ENCODE results near the gene REG4.
"Not testable (repeated sequence)": the region's sequence is repeated elsewhere in the genome, so short reads cannot be mapped to it uniquely, and the experiment has no call there.

Gene REG4

DNA sequence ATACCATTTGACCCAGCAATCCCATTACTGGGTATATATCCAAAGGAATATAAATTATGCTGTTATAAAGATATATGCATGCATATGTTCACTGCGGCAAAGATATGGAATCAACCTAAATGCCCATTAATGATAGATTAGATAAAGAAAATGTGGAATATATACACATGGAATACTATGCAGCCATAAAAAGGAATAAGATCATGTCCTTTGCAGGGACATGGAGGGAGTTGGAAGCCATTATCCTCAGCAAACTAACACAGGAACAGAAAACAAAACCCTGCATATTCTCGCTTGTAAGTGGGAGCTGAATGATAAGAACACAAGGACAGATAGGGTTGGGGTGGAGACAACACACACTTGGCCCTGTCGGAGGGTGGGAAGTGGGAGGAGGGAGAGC lies 19.8 kb upstream of the REG4 start:
- no peaks in the 10 kb centered on the region for H3K27me3 ChIP-seq (replicated peaks; ENCODE audit: control insufficient read depth, insufficient read depth, low read length, poor library complexity, severe bottlenecking)
- no peaks in the 10 kb centered on the region for H3K4me1 ChIP-seq (ENCODE audit: control insufficient read depth, insufficient read depth, low read length, poor library complexity, severe bottlenecking)
- no peak overlapping the region for H3K4me3 ChIP-seq (ENCODE audit: insufficient read depth, low read depth, low read length, poor library complexity, severe bottlenecking)
- H3K9me3 ChIP-seq (ENCODE audit: control insufficient read depth, low read length): no peaks in the 10 kb centered on the region
- H3K36me3 ChIP-seq (ENCODE audit: control insufficient read depth, insufficient read depth, low read length): no peaks in the 10 kb centered on the region
- H3K27ac ChIP-seq (ENCODE audit: insufficient read depth, low read length, poor library complexity, severe bottlenecking): no peak overlapping the region
- no peak for DNase-seq

DNA sequence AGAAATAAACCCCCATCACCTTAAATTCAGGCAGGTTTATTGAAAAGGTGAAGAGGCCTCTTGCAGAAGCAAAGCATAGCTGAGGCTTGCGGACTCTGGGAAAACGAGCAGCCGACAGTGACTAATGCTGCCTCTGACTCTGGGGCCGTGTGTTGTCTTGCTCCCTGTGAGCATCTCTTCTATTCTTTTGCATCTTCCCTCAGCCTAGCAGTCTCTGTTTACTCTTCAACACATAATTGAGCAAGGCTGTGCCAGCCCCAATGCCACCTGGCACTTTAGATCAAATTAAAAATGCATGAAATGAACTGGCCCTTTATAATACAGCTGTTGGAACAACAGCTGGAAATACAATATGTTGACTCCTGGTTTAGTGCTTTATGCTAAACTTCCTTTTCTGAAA lies 18.4 kb upstream of the REG4 start:
- DNase-seq: no peak
- no peaks in the 10 kb centered on the region for H3K27me3 ChIP-seq (replicated peaks; ENCODE audit: control insufficient read depth, insufficient read depth, low read length, poor library complexity, severe bottlenecking)
- H3K4me3 ChIP-seq (ENCODE audit: insufficient read depth, low read depth, low read length, poor library complexity, severe bottlenecking): no peak overlapping the region
- no peaks in the 10 kb centered on the region for H3K4me1 ChIP-seq (ENCODE audit: control insufficient read depth, insufficient read depth, low read length, poor library complexity, severe bottlenecking)
- H3K27ac ChIP-seq (ENCODE audit: insufficient read depth, low read length, poor library complexity, severe bottlenecking): no peak overlapping the region
- H3K9me3 ChIP-seq (ENCODE audit: control insufficient read depth, low read length): no peaks in the 10 kb centered on the region
- no peaks in the 10 kb centered on the region for H3K36me3 ChIP-seq (ENCODE audit: control insufficient read depth, insufficient read depth, low read length)

DNA sequence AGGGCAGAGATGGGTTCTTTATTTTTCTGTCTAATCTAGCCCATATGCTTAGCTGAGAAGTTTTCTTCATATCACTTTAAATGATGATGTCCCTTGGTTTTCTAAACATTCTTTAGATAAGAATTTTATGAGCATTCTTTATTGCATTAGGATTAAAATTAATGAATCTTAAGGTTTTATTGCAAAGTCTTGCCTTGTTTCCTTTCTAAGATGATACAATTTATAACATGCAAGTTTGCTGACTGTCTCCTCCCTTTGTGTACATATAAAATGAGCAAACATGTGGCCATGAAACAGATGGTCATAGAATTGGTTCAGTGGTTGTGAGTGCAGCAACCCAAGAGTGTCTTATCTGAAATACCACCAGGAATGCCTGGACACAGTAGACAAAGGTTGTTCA lies 17.7 kb upstream of the REG4 start:
- H3K4me1 ChIP-seq (ENCODE audit: control insufficient read depth, insufficient read depth, low read length, poor library complexity, severe bottlenecking): not testable (repeated sequence)

DNA sequence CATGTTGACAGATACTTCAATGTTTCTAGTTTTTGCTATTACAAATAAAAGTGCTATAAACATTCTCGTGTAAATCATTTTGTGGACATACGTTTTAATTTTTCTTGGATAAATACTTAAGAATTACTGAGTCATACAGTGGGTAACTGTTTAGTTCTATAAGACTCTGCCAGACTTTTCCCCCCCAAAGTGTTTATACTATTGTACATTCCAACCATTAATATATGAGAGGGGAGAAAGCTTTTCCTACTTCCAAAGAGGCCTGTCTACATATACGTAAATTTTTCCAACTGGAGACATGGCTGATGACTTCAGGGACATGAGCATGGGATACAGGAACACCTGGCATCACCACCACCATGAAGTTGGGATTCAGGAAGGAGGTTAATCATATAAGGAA lies 17.0 kb upstream of the REG4 start:
- no peak for DNase-seq
- H3K4me3 ChIP-seq (ENCODE audit: insufficient read depth, low read depth, low read length, poor library complexity, severe bottlenecking): no peak overlapping the region
- H3K27me3 ChIP-seq (replicated peaks; ENCODE audit: control insufficient read depth, insufficient read depth, low read length, poor library complexity, severe bottlenecking): no peaks in the 10 kb centered on the region
- H3K4me1 ChIP-seq (ENCODE audit: control insufficient read depth, insufficient read depth, low read length, poor library complexity, severe bottlenecking): no peaks in the 10 kb centered on the region
- H3K9me3 ChIP-seq (ENCODE audit: control insufficient read depth, low read length): no peaks in the 10 kb centered on the region
- no peaks in the 10 kb centered on the region for H3K36me3 ChIP-seq (ENCODE audit: control insufficient read depth, insufficient read depth, low read length)
- H3K27ac ChIP-seq (ENCODE audit: insufficient read depth, low read length, poor library complexity, severe bottlenecking): no peak overlapping the region

More for the DNA sequence above, 17.7 kb upstream of the REG4 start:
- not testable (repeated sequence) for H3K27me3 ChIP-seq (replicated peaks; ENCODE audit: control insufficient read depth, insufficient read depth, low read length, poor library complexity, severe bottlenecking); H3K4me3 ChIP-seq (ENCODE audit: insufficient read depth, low read depth, low read length, poor library complexity, severe bottlenecking); H3K27ac ChIP-seq (ENCODE audit: insufficient read depth, low read length, poor library complexity, severe bottlenecking); DNase-seq; H3K9me3 ChIP-seq (ENCODE audit: control insufficient read depth, low read length); H3K36me3 ChIP-seq (ENCODE audit: control insufficient read depth, insufficient read depth, low read length)

DNA sequence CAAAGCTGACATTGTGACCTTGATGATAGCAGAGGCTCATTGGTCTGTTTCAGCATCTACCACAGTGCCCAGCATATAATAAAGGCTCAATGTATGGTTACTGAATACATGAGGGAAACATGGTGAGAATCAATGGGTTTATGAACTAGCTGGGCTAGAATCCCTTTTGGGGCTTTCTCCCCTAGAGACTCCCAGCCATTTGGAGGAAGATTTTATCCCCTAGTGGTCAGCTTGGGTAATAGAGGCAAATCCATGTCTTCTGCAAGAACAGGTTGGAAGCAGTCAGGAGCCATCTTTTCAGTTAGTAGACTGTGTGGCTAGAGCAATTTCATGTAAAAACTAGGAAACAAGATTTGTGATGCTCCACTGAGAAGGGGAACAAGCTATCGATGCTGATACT lies 15.8 kb upstream of the REG4 start:
- no peaks in the 10 kb centered on the region for H3K4me1 ChIP-seq (ENCODE audit: control insufficient read depth, insufficient read depth, low read length, poor library complexity, severe bottlenecking)
- H3K9me3 ChIP-seq (ENCODE audit: control insufficient read depth, low read length): no peaks in the 10 kb centered on the region
- H3K4me3 ChIP-seq (ENCODE audit: insufficient read depth, low read depth, low read length, poor library complexity, severe bottlenecking): no peak overlapping the region
- no peak overlapping the region for H3K27ac ChIP-seq (ENCODE audit: insufficient read depth, low read length, poor library complexity, severe bottlenecking)
- H3K27me3 ChIP-seq (replicated peaks; ENCODE audit: control insufficient read depth, insufficient read depth, low read length, poor library complexity, severe bottlenecking): no peaks in the 10 kb centered on the region
- H3K36me3 ChIP-seq (ENCODE audit: control insufficient read depth, insufficient read depth, low read length): no peaks in the 10 kb centered on the region
- no peak for DNase-seq

DNA sequence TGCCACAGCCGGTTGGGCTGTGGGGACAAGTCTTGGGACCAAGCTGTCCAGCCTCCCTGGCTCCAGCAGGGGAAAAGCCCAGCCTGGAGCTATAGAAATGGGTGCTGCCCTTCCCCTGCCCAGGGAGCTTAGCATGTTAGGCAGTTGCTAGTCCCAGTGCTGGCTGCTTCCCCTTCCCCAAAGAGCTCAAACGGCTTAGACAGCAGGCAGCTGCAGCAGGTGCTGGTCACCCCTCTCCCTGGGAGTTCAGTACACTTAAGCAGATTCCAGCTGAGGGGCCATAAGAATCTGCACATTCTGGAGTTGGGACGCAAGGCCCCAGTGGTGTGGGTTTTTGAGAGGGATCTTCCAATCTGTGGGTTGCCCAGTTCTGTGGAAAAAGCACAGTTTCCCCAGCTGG lies 11.1 kb upstream of the REG4 start:
- Histone ChIP-seq H3K4me1 (ENCODE audit: control insufficient read depth, insufficient read depth, low read length, poor library complexity, severe bottlenecking) (no peaks in the 10 kb centered on the region), H3K27me3 (replicated peaks; ENCODE audit: control insufficient read depth, insufficient read depth, low read length, poor library complexity, severe bottlenecking) (no peaks in the 10 kb centered on the region), H3K9me3 (ENCODE audit: control insufficient read depth, low read length) (no peaks in the 10 kb centered on the region), H3K36me3 (ENCODE audit: control insufficient read depth, insufficient read depth, low read length) (no peaks in the 10 kb centered on the region), H3K4me3 (ENCODE audit: insufficient read depth, low read depth, low read length, poor library complexity, severe bottlenecking) (no peak overlapping the region), H3K27ac (ENCODE audit: insufficient read depth, low read length, poor library complexity, severe bottlenecking) (no peak overlapping the region)
- no peak for DNase-seq

DNA sequence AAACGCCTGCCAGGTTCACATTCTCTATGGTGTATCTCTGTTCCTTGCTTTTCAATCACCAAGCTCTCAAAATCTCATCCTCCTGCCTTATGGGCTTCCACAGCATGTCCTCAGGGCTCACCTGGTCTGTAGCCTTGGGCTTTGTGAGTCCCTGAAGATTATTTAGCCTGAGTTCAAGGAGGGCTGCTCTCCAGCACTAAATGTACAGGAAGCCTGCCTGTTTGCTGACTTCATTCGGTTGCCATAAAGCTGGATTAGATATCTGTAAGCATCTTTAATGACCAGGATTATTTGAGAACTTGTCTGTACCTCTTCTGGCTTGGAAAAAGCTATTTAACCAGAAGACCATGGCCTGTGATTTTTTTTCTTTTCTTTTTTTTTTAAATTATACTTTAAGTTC lies 6.9 kb upstream of the REG4 start:
- no peak for DNase-seq
- no peaks in the 10 kb centered on the region for H3K36me3 ChIP-seq (ENCODE audit: control insufficient read depth, insufficient read depth, low read length)
- no peaks in the 10 kb centered on the region for H3K27me3 ChIP-seq (replicated peaks; ENCODE audit: control insufficient read depth, insufficient read depth, low read length, poor library complexity, severe bottlenecking)
- no peak overlapping the region for H3K4me3 ChIP-seq (ENCODE audit: insufficient read depth, low read depth, low read length, poor library complexity, severe bottlenecking)
- H3K27ac ChIP-seq (ENCODE audit: insufficient read depth, low read length, poor library complexity, severe bottlenecking): no peak overlapping the region
- no peaks in the 10 kb centered on the region for H3K4me1 ChIP-seq (ENCODE audit: control insufficient read depth, insufficient read depth, low read length, poor library complexity, severe bottlenecking)
- H3K9me3 ChIP-seq (ENCODE audit: control insufficient read depth, low read length): no peaks in the 10 kb centered on the region

DNA sequence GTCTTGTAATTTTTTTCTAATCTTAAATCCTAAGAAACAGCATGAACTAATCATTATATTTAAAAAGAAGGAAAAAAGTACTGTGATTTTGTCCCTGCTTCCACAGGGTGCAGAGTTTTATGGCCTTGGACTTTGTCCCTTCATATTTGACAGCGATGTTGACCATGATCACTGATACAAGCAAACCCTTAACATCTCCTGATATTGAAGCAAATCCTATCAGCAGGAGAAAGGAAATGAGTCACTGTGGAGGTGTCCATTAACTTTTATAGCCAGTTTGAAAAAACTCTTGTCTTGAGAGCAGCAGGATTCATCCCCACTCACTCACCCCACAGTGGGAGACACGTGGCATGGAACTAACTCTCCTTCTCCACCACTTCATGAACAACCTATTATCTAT lies 5.1 kb upstream of the REG4 start:
- Histone ChIP-seq H3K27ac (ENCODE audit: insufficient read depth, low read length, poor library complexity, severe bottlenecking) (no peak overlapping the region), H3K4me1 (ENCODE audit: control insufficient read depth, insufficient read depth, low read length, poor library complexity, severe bottlenecking) (no peaks in the 10 kb centered on the region), H3K4me3 (ENCODE audit: insufficient read depth, low read depth, low read length, poor library complexity, severe bottlenecking) (no peak overlapping the region), H3K27me3 (replicated peaks; ENCODE audit: control insufficient read depth, insufficient read depth, low read length, poor library complexity, severe bottlenecking) (no peaks in the 10 kb centered on the region), H3K9me3 (ENCODE audit: control insufficient read depth, low read length) (no peaks in the 10 kb centered on the region), H3K36me3 (ENCODE audit: control insufficient read depth, insufficient read depth, low read length) (no peaks in the 10 kb centered on the region)
- no peak for DNase-seq

DNA sequence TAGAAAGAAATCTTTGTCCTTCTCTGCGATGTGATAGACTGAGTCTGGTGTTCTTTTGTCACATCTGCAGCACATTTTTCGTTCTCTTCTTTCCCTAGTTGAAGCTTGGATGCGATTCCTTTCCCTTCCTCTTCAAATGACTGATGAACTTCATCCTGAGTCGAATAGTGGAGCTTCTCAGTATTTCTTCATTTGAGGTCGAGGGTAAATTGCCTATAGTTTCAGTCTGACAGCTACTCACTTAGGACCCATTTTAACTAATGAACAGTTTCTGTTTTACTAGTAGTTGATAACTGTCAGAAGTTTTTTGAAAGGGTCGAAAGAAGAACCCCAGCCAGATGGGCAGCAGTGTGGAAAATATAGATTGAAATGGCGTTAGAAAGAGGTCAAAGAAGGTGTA lies 4.7 kb upstream of the REG4 start:
- no peak overlapping the region for H3K27ac ChIP-seq (ENCODE audit: insufficient read depth, low read length, poor library complexity, severe bottlenecking)
- H3K9me3 ChIP-seq (ENCODE audit: control insufficient read depth, low read length): no peaks in the 10 kb centered on the region
- no peak overlapping the region for H3K4me3 ChIP-seq (ENCODE audit: insufficient read depth, low read depth, low read length, poor library complexity, severe bottlenecking)
- no peaks in the 10 kb centered on the region for H3K27me3 ChIP-seq (replicated peaks; ENCODE audit: control insufficient read depth, insufficient read depth, low read length, poor library complexity, severe bottlenecking)
- no peaks in the 10 kb centered on the region for H3K36me3 ChIP-seq (ENCODE audit: control insufficient read depth, insufficient read depth, low read length)
- no peaks in the 10 kb centered on the region for H3K4me1 ChIP-seq (ENCODE audit: control insufficient read depth, insufficient read depth, low read length, poor library complexity, severe bottlenecking)
- no peak for DNase-seq

DNA sequence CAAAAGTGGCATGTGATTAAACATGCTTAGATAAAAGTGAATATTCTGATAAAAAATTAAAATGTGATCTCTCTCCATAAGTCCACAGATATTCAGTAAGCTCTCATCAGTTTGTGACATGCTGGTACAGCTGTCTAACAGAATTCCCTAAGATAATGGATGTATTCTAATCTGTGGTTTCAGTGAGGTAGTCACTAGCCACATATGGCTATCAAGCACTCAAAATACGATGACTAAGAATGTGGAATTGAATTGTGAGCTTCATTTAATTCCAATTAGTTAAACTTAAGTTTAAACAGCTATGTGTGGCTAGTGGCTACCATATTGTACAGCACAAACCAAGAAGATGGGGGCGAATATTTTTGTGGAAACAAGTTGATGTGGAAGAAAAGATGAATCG lies 4.1 kb upstream of the REG4 start:
- DNase-seq: no peak
- no peaks in the 10 kb centered on the region for H3K4me1 ChIP-seq (ENCODE audit: control insufficient read depth, insufficient read depth, low read length, poor library complexity, severe bottlenecking)
- no peaks in the 10 kb centered on the region for H3K9me3 ChIP-seq (ENCODE audit: control insufficient read depth, low read length)
- H3K27ac ChIP-seq (ENCODE audit: insufficient read depth, low read length, poor library complexity, severe bottlenecking): no peak overlapping the region
- no peak overlapping the region for H3K4me3 ChIP-seq (ENCODE audit: insufficient read depth, low read depth, low read length, poor library complexity, severe bottlenecking)
- no peaks in the 10 kb centered on the region for H3K27me3 ChIP-seq (replicated peaks; ENCODE audit: control insufficient read depth, insufficient read depth, low read length, poor library complexity, severe bottlenecking)
- H3K36me3 ChIP-seq (ENCODE audit: control insufficient read depth, insufficient read depth, low read length): no peaks in the 10 kb centered on the region

DNA sequence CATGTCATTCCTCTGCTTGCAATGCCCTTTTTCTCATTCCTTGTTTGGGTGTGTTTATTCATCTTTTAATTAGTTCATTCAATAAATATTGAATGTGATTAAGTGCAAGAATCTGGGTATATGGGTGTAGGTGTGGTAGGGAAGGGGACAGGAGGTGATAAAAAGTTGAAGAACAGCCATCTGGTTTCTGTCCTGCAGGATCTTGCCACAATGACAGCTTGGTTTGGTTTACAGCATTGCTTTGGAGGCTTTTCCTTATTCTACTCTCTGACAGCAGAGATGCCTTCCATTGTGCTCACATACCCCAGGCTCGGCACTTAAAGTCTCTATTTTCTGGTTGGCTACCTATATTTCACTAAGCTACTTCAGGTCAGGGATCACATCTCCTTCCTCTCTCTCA lies 3.0 kb upstream of the REG4 start:
- H3K36me3 ChIP-seq (ENCODE audit: control insufficient read depth, insufficient read depth, low read length): no peaks in the 10 kb centered on the region
- DNase-seq: no peak
- no peaks in the 10 kb centered on the region for H3K9me3 ChIP-seq (ENCODE audit: control insufficient read depth, low read length)
- no peaks in the 10 kb centered on the region for H3K4me1 ChIP-seq (ENCODE audit: control insufficient read depth, insufficient read depth, low read length, poor library complexity, severe bottlenecking)
- no peak overlapping the region for H3K27ac ChIP-seq (ENCODE audit: insufficient read depth, low read length, poor library complexity, severe bottlenecking)
- H3K27me3 ChIP-seq (replicated peaks; ENCODE audit: control insufficient read depth, insufficient read depth, low read length, poor library complexity, severe bottlenecking): no peaks in the 10 kb centered on the region
- no peak overlapping the region for H3K4me3 ChIP-seq (ENCODE audit: insufficient read depth, low read depth, low read length, poor library complexity, severe bottlenecking)

All from effector memory CD4-positive, alpha-beta T cell (primary cell).